Suprapubic skin (tissue), 3 donors: Measurements from ENCODE around the gene DUSP10.

Source experiments
- POLR2AphosphoS5 ChIP-seq, 3 donors: sonication (generic); formaldehyde crosslinking; IDR thresholded peaks; one replicate each; pipeline ENCODE4 v1.6.1; 2017; ENCODE audit warnings: antibody characterized with exemption in 3 of 3
- TF ChIP-seq, protein P1 (sequence below), 2 donors: fragments of 200-600 bp in 1 of 2; fragments of 450-650 bp in 1 of 2; sonication (generic) in 1 of 2; IDR thresholded peaks; one replicate each; pipeline ENCODE4 v1.5.1; 2016 to 2019; ENCODE audit warnings: antibody characterized with exemption in 2 of 2, mild to moderate bottlenecking in 1 of 2, moderate library complexity in 1 of 2

- no peak for TF ChIP-seq POLR2AphosphoS5 (IDR thresholded peaks at IDR 0.05)
- TF ChIP-seq, protein P1, sequence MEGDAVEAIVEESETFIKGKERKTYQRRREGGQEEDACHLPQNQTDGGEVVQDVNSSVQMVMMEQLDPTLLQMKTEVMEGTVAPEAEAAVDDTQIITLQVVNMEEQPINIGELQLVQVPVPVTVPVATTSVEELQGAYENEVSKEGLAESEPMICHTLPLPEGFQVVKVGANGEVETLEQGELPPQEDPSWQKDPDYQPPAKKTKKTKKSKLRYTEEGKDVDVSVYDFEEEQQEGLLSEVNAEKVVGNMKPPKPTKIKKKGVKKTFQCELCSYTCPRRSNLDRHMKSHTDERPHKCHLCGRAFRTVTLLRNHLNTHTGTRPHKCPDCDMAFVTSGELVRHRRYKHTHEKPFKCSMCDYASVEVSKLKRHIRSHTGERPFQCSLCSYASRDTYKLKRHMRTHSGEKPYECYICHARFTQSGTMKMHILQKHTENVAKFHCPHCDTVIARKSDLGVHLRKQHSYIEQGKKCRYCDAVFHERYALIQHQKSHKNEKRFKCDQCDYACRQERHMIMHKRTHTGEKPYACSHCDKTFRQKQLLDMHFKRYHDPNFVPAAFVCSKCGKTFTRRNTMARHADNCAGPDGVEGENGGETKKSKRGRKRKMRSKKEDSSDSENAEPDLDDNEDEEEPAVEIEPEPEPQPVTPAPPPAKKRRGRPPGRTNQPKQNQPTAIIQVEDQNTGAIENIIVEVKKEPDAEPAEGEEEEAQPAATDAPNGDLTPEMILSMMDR (IDR thresholded peaks at IDR 0.05) = no peak
Measured at GRCh38 chr1:221788466-221788865, 46.6 kb upstream of the DUSP10 start.
